IPS DF 6.9 (cell line): ENCODE data around the gene RAN.
A peak's percentile ranks its signal among the peaks of the same experiment; 100 is the strongest.

Experiments used
- DNase-seq: peaks from one replicate; pipeline ENCODE4 v3.0.0-alpha.2; 2013; ENCODE audit warnings: low read depth, low spot score
- H3K27ac ChIP-seq: one replicate; pipeline ENCODE4 v1.5.1; 2013; ENCODE audit warnings: low read length, control low read depth
- H3K27me3 ChIP-seq: 2 replicates; pipeline ENCODE4 v1.6.1; 2013; ENCODE audit warnings: mild to moderate bottlenecking, low read length; ENCODE audit not compliant: control insufficient read depth, insufficient read depth
- H3K36me3 ChIP-seq: 2 replicates; pipeline ENCODE4 v1.6.1; 2013; ENCODE audit warnings: low read length; ENCODE audit not compliant: control insufficient read depth, insufficient read depth
- H3K4me1 ChIP-seq: 2 replicates; pipeline ENCODE4 v1.6.1; 2013; ENCODE audit warnings: low read length; ENCODE audit not compliant: control insufficient read depth, insufficient read depth
- H3K4me3 ChIP-seq: 2 replicates; pipeline ENCODE4 v1.5.1; 2013; ENCODE audit warnings: mild to moderate bottlenecking, low read length
- H3K9me3 ChIP-seq: 2 replicates; pipeline ENCODE4 v1.6.1; 2013; ENCODE audit warnings: low read length, inconsistent platforms; ENCODE audit not compliant: control insufficient read depth, insufficient read depth
- WGBS: extraction: QIAGEN DNeasy Blood & Tissue Kit; methylation state at CpG from one replicate; pipeline ENCODE4 v1.1.7; 2013; ENCODE audit warnings: mixed read lengths, missing lambda C conversion rate; ENCODE audit not compliant: insufficient read length, insufficient coverage; 5-methylcytosine and 5-hydroxymethylcytosine counted together

The RAN gene

DNA sequence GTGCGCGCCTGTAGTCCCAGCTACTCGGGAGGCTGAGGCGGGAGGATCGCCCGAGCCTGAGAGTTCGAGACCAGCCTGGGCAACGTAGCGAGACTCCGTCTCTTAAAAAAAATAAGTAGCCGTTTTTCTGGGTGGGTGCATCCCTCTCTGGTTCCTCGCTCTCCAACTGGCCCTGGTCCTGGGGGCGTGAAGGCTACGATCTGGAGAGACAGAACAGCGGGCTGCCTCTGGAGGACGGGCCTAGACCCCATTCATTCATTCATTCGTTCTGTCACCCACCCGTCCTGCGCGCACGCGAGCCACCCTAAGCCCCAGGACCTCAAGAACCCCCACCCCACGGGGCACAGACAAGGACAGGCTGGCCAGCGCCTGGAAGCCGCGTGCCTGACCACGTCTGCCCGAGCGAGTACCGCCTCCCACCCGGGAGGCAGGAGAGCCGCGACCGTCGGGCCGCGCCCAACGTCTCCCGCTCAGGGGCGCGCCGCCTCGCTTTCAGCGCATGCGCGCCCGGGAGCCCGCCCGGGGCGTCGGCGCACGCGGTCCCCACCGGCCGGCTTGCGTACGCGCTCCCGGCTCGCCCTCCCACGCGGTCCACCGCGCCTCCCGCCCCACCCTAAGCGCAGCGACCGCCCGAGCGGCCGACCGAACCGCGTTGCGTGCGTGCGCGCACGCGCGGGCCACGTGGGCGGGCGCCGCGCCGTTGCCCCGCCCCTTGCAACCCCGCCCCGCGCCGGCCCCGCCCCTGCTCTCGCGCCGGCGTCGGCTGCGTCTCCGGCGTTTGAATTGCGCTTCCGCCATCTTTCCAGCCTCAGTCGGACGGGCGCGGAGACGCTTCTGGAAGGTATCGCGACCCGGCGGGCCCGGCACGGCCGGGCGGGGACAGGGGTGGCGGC, at the start of gene RAN:
Gene RAN (plus strand): TSS at position 781 of the 893 bp plus-strand sequence. CDS start 528 bp downstream, outside the sequence.
- peak within 1 kb of the TSS; percentile 95 for H3K4me3 ChIP-seq

DNA sequence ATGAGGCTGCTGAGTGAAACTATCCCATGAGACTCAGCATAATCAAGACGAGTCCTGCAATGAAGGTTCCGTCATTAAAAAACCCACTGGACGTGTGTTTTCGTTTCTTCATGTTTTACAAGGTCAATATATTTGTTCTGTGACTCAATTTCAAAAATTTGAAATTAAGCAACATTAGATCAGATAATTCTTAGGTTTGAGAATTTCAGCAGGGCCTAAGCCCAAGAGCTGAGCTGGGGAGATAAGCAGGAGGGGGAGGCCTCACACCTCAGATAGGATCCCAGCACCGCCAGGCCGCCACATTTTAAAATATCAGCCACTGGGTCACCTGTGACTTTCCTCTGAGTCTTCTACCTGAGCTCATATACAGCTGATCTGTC, 46.1 kb upstream of the RAN start:
- Histone ChIP-seq H3K4me1 (peaks cover 12% of the 10 kb centered on the region), H3K9me3 (no peaks in the 10 kb centered on the region), H3K27ac (no peak overlapping the region), H3K4me3 (no peak overlapping the region), H3K36me3 (no peaks in the 10 kb centered on the region; the same call in 1 of the 2 replicates), H3K27me3 (no peaks in the 10 kb centered on the region)
- no CpG with 5 or more reads among the region's 6 CpGs for WGBS
- DNase-seq, result no peak

More for the DNA sequence above, at the start of gene RAN:
- DNase-seq, result no peak
- Histone ChIP-seq H3K9me3 (no peaks in the 10 kb centered on the region), H3K27ac (no peak within 1 kb of the TSS), H3K4me1 (peaks cover 2% of the 10 kb centered on the region), H3K36me3 (peaks cover 22% of the 10 kb centered on the region; the same call in 1 of the 2 replicates), H3K27me3 (no peaks in the 10 kb centered on the region)
- no CpG with 5 or more reads among the region's 118 CpGs for WGBS

DNA sequence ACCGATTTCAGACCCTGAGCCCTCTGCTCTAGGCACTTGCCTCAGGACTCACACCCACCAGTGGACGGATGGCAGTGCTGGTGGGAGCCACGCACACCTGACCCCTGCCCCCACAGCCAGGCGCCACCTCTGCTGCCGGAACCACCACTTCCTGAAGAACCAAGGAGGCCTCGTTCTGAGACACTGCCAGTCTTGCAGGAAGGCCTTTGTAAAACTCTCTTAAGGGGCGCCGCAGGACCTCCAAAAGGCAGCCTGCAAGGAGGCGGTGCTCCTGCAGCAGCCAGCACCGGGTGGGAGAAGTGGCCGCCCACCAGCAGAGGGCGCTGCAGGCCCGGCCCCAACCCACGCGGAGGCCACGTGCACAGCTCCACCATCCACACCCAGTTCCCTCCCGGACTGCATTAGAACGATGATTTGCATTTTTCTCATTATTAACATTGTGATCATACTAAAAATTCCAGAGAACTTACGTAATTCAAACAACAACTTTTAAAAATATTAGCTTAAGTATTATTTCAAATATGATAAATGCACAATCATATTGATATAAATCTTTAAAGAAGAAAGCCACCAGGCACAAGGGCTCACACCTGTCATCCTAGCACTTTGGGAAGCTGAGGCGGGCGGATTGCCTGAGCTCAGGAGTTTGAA, 45.6 kb upstream of the RAN start:
- Histone ChIP-seq H3K27ac (no peak overlapping the region), H3K36me3 (no peaks in the 10 kb centered on the region; the same call in 1 of the 2 replicates), H3K4me1 (peaks cover 12% of the 10 kb centered on the region), H3K9me3 (no peaks in the 10 kb centered on the region), H3K4me3 (no peak overlapping the region), H3K27me3 (no peaks in the 10 kb centered on the region)
- peak; percentile 64 for DNase-seq
- 100% methylated on average over 1 of the region's 21 CpGs for WGBS

DNA sequence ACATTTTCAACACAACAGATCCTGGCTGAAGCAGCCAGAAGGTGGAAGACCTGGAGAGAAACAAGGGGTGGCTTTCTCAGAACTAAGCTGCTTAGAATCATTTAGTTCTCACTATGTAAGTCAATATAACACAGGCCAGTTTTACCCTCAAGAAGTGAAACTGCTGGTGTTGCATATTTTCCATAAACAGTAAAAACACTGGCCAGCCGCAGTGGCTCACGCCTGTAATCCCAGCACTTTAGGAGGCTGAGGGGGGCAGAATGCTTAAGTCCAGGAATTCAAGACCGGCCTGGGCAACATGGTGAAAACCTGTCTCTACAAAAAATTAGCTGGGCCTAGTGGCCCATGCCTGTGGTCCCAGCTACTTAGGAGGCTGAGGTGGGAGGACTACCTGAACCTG, 44.4 kb upstream of the RAN start:
- Histone ChIP-seq H3K4me3 (no peak overlapping the region), H3K4me1 (peaks cover 12% of the 10 kb centered on the region), H3K27me3 (no peaks in the 10 kb centered on the region), H3K9me3 (no peaks in the 10 kb centered on the region), H3K27ac (no peak overlapping the region), H3K36me3 (no peaks in the 10 kb centered on the region; the same call in 1 of the 2 replicates)
- no CpG with 5 or more reads among the region's 3 CpGs for WGBS
- no peak for DNase-seq

DNA sequence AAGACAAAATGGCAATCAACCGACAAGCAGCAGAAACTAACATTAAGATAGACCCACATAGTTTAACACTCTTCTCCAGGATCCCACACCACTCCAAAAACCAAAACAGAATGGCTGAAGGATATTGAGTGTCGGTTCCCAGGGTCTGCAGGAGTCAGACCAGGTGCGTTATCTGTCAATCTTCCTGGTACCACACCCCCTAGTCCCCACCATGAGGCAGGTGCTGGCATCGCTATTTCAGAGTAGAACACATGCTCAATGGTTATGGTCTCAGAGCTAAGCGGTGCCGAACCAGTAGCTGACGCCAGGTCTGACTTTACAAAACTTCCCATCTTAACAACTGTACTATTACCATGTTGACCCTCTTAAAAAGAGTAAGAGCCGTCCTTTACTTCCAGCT, 43.0 kb upstream of the RAN start:
- no peak overlapping the region for H3K27ac ChIP-seq

DNA sequence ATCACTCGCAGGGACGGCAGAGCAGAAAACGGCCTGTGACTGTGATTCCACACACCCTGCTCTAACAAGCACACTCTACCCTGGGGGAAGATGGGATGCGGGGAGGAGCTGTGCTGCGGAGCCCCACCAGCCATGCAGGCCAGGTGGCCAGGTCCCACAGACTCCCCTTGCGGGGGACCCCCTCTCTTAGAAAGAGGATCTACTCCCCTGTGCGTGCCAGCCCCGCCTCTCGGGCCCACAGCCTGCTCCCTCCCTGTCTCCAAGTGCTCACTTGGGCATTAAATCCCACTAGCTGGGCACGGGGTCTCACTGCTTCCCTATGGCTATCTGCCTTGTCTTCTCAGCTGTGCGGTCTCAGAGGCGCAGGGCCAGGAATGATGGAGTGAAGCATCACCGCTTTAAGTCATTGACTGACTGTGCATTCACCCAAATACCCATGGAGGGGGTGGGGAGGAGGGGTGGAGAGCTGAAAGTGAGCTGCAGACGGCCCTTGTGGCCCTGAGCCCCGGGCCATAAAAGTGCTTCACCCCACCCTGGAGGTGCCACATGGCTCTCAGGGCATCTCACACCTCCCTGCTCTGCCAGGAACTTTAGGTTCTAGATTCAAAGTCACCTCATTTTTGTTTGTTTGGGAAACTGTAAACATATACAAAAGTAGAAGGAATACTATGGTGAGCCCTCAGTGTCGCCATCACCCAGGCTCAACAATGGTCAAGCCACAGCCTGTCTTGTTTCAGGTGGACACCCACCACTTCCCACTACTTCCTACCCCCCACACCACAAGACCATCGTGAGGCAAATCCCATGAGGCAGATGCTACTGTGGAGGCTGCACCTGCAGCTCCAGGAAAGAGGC, 42.2 kb upstream of the RAN start:
- Histone ChIP-seq H3K36me3 (no peaks in the 10 kb centered on the region), H3K27ac (no peak overlapping the region), H3K4me1 (peaks cover 12% of the 10 kb centered on the region), H3K4me3 (no peak overlapping the region), H3K9me3 (no peaks in the 10 kb centered on the region), H3K27me3 (peaks cover 1% of the 10 kb centered on the region; the same call in 1 of the 2 replicates)
- no peak for DNase-seq
- WGBS, result no CpG with 5 or more reads among the region's 17 CpGs

More for the DNA sequence above, 43.0 kb upstream of the RAN start:
- no peaks in the 10 kb centered on the region for H3K36me3 ChIP-seq
- WGBS, result no CpG with 5 or more reads among the region's 8 CpGs
- no peaks in the 10 kb centered on the region for H3K9me3 ChIP-seq
- H3K4me1 ChIP-seq, result peaks cover 12% of the 10 kb centered on the region
- H3K4me3 ChIP-seq, result no peak overlapping the region
- peaks cover 1% of the 10 kb centered on the region; the same call in 1 of the 2 replicates for H3K27me3 ChIP-seq
- DNase-seq, result no peak

DNA sequence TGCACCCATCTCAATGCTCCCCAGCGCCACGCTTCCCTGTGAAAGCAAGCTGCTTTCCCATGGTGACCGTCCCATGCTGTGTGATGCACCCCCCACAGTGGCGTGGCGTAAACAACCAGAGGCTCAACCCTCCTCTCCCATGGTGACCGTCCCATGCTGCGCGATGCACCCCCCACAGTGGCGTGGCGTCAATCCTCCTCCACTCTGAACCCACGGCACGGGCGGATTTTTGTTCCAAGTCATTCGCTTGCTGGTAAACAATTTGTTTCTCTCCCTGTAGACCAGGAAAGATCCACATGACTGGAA, 41.7 kb upstream of the RAN start:
- Histone ChIP-seq H3K4me1 (peaks cover 12% of the 10 kb centered on the region), H3K27me3 (peaks cover 1% of the 10 kb centered on the region; the same call in 1 of the 2 replicates), H3K36me3 (no peaks in the 10 kb centered on the region), H3K9me3 (no peaks in the 10 kb centered on the region), H3K27ac (no peak overlapping the region), H3K4me3 (no peak overlapping the region)
- no peak for DNase-seq
- WGBS, result no CpG with 5 or more reads among the region's 14 CpGs

DNA sequence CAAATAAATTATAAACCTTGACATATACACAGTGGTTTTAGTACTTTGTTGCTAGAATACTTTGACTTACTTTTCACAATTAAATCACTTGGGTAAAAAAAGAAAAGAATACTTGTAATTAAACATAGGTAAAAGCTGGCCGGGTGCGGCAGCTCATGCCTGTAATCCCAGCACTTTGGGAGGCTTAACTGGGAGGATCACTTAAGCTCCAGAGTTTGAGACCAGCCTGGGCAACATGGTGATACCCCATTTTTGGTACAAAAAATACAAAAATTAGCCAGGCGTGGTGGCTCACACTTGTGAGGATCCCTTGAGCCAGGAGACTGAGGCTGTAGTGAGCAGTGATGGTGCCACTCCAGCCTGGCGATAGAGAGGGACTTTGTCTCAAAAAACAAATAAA, 40.6 kb upstream of the RAN start:
- H3K9me3 ChIP-seq, result no peaks in the 10 kb centered on the region
- no peak overlapping the region for H3K27ac ChIP-seq
- peaks cover 1% of the 10 kb centered on the region; the same call in 1 of the 2 replicates for H3K27me3 ChIP-seq
- no peaks in the 10 kb centered on the region for H3K36me3 ChIP-seq
- DNase-seq, result no peak
- peaks cover 10% of the 10 kb centered on the region for H3K4me1 ChIP-seq
- no peak overlapping the region for H3K4me3 ChIP-seq
- WGBS, result no CpG with 5 or more reads among the region's 4 CpGs

DNA sequence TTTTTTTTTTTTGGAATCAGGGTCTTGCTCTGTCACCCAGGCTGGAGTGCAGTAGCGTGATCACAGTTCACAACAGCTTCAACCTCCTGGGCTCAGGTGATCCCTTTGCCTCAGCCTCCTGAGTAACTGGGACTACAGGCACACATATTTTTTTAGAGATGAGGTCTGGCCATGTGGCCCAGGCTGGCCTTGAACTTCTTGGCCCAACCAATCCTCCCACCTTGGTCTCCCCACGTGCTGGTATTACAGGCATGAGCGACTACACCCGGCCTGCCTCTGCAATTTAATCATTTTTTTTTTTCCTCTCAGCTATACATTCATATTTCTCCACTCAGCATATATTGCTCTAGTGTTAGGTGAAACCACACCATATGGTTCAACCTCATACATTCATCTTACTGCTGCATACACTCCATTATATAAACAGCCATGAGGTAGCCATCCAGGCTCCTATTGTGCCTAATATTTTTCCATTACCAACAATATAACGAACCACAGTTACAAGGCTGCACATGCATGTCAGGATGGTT, 39.9 kb upstream of the RAN start:
- Histone ChIP-seq H3K27me3 (peaks cover 1% of the 10 kb centered on the region; the same call in 1 of the 2 replicates), H3K9me3 (no peaks in the 10 kb centered on the region), H3K4me1 (peaks cover 10% of the 10 kb centered on the region), H3K27ac (no peak overlapping the region), H3K4me3 (no peak overlapping the region), H3K36me3 (no peaks in the 10 kb centered on the region)
- no CpG with 5 or more reads among the region's 5 CpGs for WGBS
- no peak for DNase-seq
